Astrocyte of the cerebellum (primary cell): ENCODE results near the gene MYBPC2.

Source experiments
- DNase-seq: peaks from one replicate; pipeline ENCODE4 v3.0.0-alpha.2; 2011; ENCODE audit warnings: low read depth
- H3K4me3 ChIP-seq: 2 replicates; pipeline ENCODE4 v1.5.1; 2011; ENCODE audit warnings: mild to moderate bottlenecking, low read depth, low read length, moderate library complexity
- in situ Hi-C: cut with HindIII; loops from 2 replicates; pipeline ENCODE4 v1.10.0; 2017; ENCODE audit warnings: low sequenced_read_pairs
- TF ChIP-seq, protein P1 (sequence below): IDR thresholded peaks from 2 replicates; pipeline ENCODE4 v1.5.1; 2012; ENCODE audit warnings: low read length, low read depth, moderate library complexity, mild to moderate bottlenecking; ENCODE audit errors: missing control alignments

MYBPC2 gene

DNA sequence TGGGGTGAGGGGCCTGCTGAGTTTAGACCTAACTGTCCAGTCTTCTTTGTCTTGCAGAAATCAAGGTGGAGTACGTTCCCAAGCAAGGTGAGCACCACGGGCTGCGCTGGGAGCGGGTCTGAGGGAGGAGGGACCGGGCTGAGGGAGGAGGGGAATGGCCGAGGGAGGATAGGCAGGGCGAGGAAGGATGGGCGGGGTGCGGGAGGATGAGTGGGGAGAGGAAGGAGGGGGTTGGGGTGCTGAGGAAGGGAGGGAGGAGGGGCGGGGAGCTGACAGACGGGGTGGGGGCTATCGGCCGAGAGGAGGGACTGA, 18.5 kb downstream of the MYBPC2 start:
- no peak overlapping the region for H3K4me3 ChIP-seq
- TF ChIP-seq, protein P1, sequence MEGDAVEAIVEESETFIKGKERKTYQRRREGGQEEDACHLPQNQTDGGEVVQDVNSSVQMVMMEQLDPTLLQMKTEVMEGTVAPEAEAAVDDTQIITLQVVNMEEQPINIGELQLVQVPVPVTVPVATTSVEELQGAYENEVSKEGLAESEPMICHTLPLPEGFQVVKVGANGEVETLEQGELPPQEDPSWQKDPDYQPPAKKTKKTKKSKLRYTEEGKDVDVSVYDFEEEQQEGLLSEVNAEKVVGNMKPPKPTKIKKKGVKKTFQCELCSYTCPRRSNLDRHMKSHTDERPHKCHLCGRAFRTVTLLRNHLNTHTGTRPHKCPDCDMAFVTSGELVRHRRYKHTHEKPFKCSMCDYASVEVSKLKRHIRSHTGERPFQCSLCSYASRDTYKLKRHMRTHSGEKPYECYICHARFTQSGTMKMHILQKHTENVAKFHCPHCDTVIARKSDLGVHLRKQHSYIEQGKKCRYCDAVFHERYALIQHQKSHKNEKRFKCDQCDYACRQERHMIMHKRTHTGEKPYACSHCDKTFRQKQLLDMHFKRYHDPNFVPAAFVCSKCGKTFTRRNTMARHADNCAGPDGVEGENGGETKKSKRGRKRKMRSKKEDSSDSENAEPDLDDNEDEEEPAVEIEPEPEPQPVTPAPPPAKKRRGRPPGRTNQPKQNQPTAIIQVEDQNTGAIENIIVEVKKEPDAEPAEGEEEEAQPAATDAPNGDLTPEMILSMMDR, result no peak
- in situ Hi-C loops, result no loop called here

DNA sequence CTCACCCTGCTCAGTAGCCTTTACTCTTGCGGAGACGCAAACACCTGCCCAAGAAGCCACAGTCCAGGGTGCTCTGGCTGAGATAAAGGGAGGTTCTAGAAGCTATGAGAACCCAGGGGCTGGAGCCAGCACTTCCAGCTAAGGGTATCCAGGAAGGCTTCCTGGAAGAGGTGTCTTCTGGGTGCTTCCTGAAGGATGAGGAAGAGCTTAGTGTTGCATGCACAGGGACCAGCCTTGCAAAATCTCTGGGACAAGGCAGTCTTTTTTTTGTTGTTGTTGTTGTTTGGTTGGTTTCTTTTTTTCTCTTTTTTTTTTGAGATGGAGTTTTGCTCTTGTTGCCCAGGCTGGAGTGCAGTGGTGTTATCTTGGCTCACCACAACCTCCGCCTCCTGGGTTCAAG, 20.6 kb downstream of the MYBPC2 start:
- DNase-seq, result no peak
- no peak overlapping the region for H3K4me3 ChIP-seq
- TF ChIP-seq, protein P1, result no peak
- in situ Hi-C loops, result no loop called here

More for the DNA sequence above, 18.5 kb downstream of the MYBPC2 start:
- no peak for DNase-seq

DNA sequence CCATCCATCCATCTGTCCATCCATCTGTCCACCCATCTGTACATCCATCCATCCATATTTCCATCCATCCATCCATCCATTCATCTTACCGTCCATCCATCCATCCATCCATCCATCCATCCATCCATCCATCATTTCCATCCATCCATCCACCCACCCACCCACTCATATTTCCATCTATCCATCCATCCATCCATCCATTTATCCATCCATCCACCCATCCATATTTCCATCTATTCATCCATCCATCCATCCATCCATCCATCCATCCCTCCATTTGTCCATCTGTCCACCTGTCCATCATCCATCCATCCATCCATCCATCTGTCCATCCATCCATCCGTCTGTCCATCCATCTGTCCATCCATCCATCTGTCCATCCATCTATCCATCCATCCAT, 23.3 kb downstream of the MYBPC2 start:
- no peak overlapping the region for H3K4me3 ChIP-seq
- DNase-seq, result no peak
- in situ Hi-C loops, result no loop called here

DNA sequence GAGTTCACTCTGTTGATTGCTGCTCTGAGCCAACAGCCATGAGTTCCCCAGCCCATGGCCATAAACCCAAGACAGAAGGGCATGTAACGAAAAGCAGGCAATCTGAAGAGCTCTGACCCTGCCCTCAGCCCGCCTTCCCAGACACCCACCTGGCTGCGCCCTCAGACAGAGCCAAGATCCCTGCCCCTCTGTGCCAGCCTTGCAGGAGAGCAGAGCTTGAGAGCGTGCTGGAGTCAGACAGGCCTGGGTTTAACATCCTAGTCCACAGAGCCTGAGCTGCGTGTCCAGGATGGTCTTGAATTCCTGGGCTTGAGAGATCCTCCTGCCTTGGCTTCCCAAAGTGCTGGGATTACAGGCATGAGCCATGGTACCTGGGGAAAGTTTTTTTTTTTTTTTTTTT, 24.6 kb downstream of the MYBPC2 start:
- no peak overlapping the region for H3K4me3 ChIP-seq
- TF ChIP-seq, protein P1, result no peak
- DNase-seq, result no peak
- in situ Hi-C loops, result no loop called here

More for the DNA sequence above, 23.3 kb downstream of the MYBPC2 start:
- TF ChIP-seq, protein P1, result no peak

DNA sequence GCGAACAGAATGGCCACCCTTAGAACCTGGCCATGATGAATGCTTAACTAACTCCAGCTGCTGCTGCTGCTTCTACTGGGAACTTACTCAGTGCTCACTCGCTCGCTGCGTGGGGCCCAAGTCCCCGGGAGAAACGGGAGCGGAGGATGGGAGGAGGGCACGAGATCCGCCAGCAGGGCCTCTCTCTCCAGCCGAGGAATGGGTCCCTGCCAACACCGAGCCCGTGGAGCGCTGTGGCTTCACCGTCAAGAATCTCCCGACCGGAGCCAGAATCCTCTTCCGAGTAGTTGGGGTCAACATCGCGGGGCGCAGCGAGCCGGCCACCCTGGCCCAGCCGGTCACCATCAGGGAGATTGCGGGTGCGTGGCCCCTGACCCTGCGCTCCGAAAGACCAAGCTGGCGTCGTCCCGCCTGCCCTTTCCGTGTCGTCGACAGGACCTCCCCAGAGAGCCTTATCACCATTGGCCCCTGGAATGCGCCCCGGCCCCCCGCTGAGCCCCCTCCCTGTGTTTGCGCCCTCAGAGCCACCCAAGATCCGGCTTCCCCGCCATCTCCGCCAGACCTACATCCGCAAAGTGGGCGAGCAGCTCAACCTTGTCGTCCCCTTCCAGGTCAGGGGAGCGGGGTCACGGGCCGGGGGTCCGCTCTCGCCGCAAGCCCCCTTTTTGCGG, 25.8 kb downstream of the MYBPC2 start:
- in situ Hi-C loops, result no loop called here
- TF ChIP-seq, protein P1, result no peak
- H3K4me3 ChIP-seq, result no peak overlapping the region
- DNase-seq, result no peak

DNA sequence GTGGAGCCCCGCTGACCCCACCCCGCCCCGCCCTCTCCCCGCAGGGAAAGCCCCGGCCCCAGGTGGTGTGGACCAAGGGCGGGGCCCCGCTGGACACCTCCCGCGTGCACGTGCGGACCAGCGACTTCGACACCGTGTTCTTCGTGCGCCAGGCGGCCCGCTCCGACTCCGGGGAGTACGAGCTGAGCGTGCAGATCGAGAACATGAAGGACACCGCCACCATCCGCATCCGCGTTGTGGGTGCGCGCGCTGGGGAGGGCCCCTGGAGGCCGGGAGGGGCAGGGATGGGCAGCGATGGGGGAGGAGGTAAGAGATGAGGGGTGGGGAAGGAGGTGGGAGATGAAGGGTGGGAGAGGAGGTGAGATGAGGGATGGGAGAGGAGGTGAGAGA, 26.4 kb downstream of the MYBPC2 start:
- in situ Hi-C loops, result no loop called here
- no peak for DNase-seq
- no peak overlapping the region for H3K4me3 ChIP-seq
- TF ChIP-seq, protein P1, result no peak
